HG03060 (cell line): Measurements from ENCODE around the gene MRPS2.
"Not testable (repeated sequence)": the region's sequence is repeated elsewhere in the genome, so short reads cannot be mapped to it uniquely, and the experiment has no call there.

ENCODE experiments used
- ATAC-seq: cut with Tn5 transposase; IDR thresholded peaks from one replicate; pipeline ENCODE4 v1.9.1; 2021; ENCODE audit warnings: low read depth, moderate number of reproducible peaks; ENCODE audit not compliant: unreplicated experiment

The MRPS2 gene

GRCh38 chr9:135513351-135513846 lies 12.9 kb downstream of the MRPS2 start:
- no peak for ATAC-seq

GRCh38 chr9:135513906-135514305 lies 13.4 kb downstream of the MRPS2 start:
- not testable (repeated sequence) for ATAC-seq

- ATAC-seq, result no peak
These were observed 14.0 kb downstream of the MRPS2 start for GRCh38 chr9:135514342-135515082.

GRCh38 chr9:135515083-135515951 lies 14.8 kb downstream of the MRPS2 start:
- no peak for ATAC-seq

GRCh38 chr9:135516132-135516860 lies 15.8 kb downstream of the MRPS2 start:
- ATAC-seq, result no peak

- ATAC-seq, result no peak
These were observed 16.9 kb downstream of the MRPS2 start for GRCh38 chr9:135517407-135517822.

GRCh38 chr9:135519179-135519971 lies 18.9 kb downstream of the MRPS2 start:
- no peak for ATAC-seq

- ATAC-seq, result no peak
These were observed 20.6 kb downstream of the MRPS2 start, which contains the start of gene LCN1 for GRCh38 chr9:135520916-135521607. TSS of gene LCN1 (plus strand) at chr9:135521440. CDS start at chr9:135521498, 58 bp downstream.

GRCh38 chr9:135521608-135522095 lies 21.2 kb downstream of the MRPS2 start:
- ATAC-seq, result no peak

GRCh38 chr9:135522137-135522877 lies 21.8 kb downstream of the MRPS2 start:
- ATAC-seq, result no peak

- ATAC-seq, result no peak
These were observed 22.4 kb downstream of the MRPS2 start for GRCh38 chr9:135522931-135523330.

- ATAC-seq, result no peak
These were observed 23.1 kb downstream of the MRPS2 start for GRCh38 chr9:135523521-135524129.

- ATAC-seq, result no peak
These were observed 23.8 kb downstream of the MRPS2 start for GRCh38 chr9:135524130-135524861.

GRCh38 chr9:135525241-135526088 lies 25.0 kb downstream of the MRPS2 start:
- ATAC-seq, result no peak

GRCh38 chr9:135526089-135526729 lies 25.7 kb downstream of the MRPS2 start:
- ATAC-seq, result no peak
